Immature natural killer cell (primary cell): ENCODE data around the gene REG3A. TPM values are rescaled to one million over a fixed set of nuclear protein-coding genes. Genes with fewer than 3 reads are reported as not detected.

Experiments
- polyA plus RNA-seq, 3 donors: library from polyadenylated mRNA; unstranded; fragments of 300-500 nt; fragmentation: Illumina TruSeq; gene quantifications; one replicate each; pipeline ENCODE4 v1.2.3, GENCODE V29; 2021

REG3A gene
- polyA plus RNA-seq, 3 donors from 2014 or later: not detected

Other genes with a start within 250 kb of the REG3A start
- gene REG3G, start 134.1 kb downstream of the REG3A start, polyA plus RNA-seq: not detected
- not detected for gene REG1B, start 71.8 kb downstream of the REG3A start, polyA plus RNA-seq
- gene REG1A, start 39.3 kb downstream of the REG3A start, polyA plus RNA-seq: not detected